Right atrium auricular region (tissue), 2 donors: ENCODE data around the gene PARVG. TPM values are rescaled to one million over a fixed set of nuclear protein-coding genes. Genes with fewer than 3 reads are reported as not detected.

Experiments used
- DNase-seq: peaks from one replicate; pipeline ENCODE4 v3.0.0-alpha.2; 2019; ENCODE audit warnings: low spot score
- H3K27ac ChIP-seq, 2 donors: fragments of 200-600 bp; sonication (generic); 1 replicate in 1 of 2; 2 replicates in 1 of 2; pipeline ENCODE4 v1.5.1; 2016 to 2019
- H3K27me3 ChIP-seq, 2 donors: fragments of 200-600 bp; sonication (generic); one replicate each; pipeline versions ENCODE4 v1.5.1 to v1.6.0; 2017 to 2019
- H3K36me3 ChIP-seq: fragments of 200-600 bp; sonication (generic); one replicate; pipeline ENCODE4 v1.5.1; 2016
- H3K4me1 ChIP-seq, 2 donors: fragments of 200-600 bp; sonication (generic); one replicate each; pipeline versions ENCODE4 v1.5.1 to v1.6.0; 2017 to 2019
- H3K4me3 ChIP-seq, 2 donors: fragments of 200-600 bp; sonication (generic); 1 replicate in 1 of 2; 2 replicates in 1 of 2; pipeline ENCODE4 v1.5.1; 2017 to 2019; ENCODE audit warnings: mild to moderate bottlenecking in 1 of 2, moderate library complexity in 1 of 2
- H3K9me3 ChIP-seq, 2 donors: fragments of 200-600 bp; sonication (generic); one replicate each; pipeline ENCODE4 v1.5.1; 2019
- CTCF ChIP-seq, 2 donors: fragments of 200-600 bp; sonication (generic); IDR thresholded peaks; one replicate each; pipeline ENCODE4 v1.5.1; 2019; ENCODE audit warnings: antibody characterized with exemption in 2 of 2
- total RNA-seq, 2 donors: library from RNA; depleted of rRNA; stranded (reverse); fragments of >200 nt; gene quantifications; one replicate each; pipeline ENCODE4 v1.1.0, GENCODE V29; 2016

The PARVG gene
- total RNA-seq, 2 donors from 2014 or later: 2.1 to 7.2 TPM

GRCh38 chr22:44159811-44160210 lies 20.9 kb upstream of the PARVG start:
- Histone ChIP-seq H3K9me3 (no peaks in the 10 kb centered on the region), H3K27me3 (no peaks in the 10 kb centered on the region), H3K4me1 (no peaks in the 10 kb centered on the region), H3K36me3 (peaks cover 31% of the 10 kb centered on the region), H3K4me3 (no peak overlapping the region), H3K27ac (no peak overlapping the region)
- DNase-seq: no peak
- no peak for TF ChIP-seq CTCF (IDR thresholded peaks at IDR 0.05)

DNA sequence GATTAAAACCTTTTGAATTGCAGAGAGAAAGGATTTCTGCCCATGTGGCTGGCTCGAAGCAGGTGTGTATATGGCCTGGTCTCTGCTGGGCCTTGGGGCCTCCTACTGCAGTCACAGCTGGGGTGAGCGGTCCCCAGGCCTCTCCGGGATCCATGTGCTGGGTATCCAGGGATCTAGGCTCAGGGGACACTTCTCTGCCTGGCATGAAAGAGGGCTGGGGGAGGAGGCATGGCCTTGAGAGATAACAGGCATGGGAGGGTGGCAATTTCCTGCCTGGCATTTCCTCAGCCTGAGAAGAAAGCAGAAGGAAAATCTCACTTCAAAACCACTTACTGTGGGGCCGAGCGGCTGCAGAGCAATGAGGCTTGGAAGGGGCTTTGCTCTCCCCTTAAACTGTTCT lies 20.3 kb upstream of the PARVG start:
- H3K27me3 ChIP-seq: no peaks in the 10 kb centered on the region
- no peak overlapping the region for H3K4me3 ChIP-seq
- peaks cover 37% of the 10 kb centered on the region for H3K36me3 ChIP-seq
- no peak overlapping the region for H3K27ac ChIP-seq
- H3K9me3 ChIP-seq: no peaks in the 10 kb centered on the region
- no peak for TF ChIP-seq CTCF (IDR thresholded peaks at IDR 0.05)
- H3K4me1 ChIP-seq: no peaks in the 10 kb centered on the region
- no peak for DNase-seq

- no peaks in the 10 kb centered on the region for H3K4me1 ChIP-seq
- DNase-seq: no peak
- H3K9me3 ChIP-seq: no peaks in the 10 kb centered on the region
- H3K4me3 ChIP-seq: no peak overlapping the region
- no peak overlapping the region for H3K27ac ChIP-seq
- peaks cover 42% of the 10 kb centered on the region for H3K36me3 ChIP-seq
- no peak for TF ChIP-seq CTCF (IDR thresholded peaks at IDR 0.05)
- no peaks in the 10 kb centered on the region for H3K27me3 ChIP-seq
Measured at GRCh38 chr22:44161673-44162072, 19.1 kb upstream of the PARVG start.

GRCh38 chr22:44162960-44163359 lies 17.8 kb upstream of the PARVG start:
- Histone ChIP-seq H3K4me1 (no peaks in the 10 kb centered on the region), H3K4me3 (no peak overlapping the region), H3K27me3 (no peaks in the 10 kb centered on the region), H3K36me3 (peaks cover 31% of the 10 kb centered on the region), H3K9me3 (no peaks in the 10 kb centered on the region), H3K27ac (no peak overlapping the region)
- TF ChIP-seq CTCF (IDR thresholded peaks at IDR 0.05): no peak
- no peak for DNase-seq

DNA sequence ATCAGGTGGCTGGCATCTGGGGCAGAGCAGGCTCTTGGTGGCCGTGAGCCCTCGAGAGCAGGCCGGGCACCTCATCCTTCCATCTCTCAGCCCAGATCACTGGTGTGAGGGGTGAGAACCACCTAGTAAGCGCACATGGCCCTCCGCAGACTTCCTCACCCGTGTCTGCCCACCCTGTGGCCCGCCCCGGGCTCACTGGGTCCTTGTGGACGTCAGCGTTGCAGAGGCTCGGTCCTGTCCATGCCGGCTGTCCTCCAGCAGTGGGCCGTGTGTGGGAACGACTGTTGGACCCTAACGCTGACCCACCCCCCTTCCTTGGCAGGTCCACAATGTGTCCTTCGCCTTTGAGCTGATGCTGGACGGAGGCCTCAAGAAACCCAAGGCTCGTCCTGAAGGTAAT lies 17.2 kb upstream of the PARVG start:
- Histone ChIP-seq H3K4me3 (no peak overlapping the region), H3K27ac (no peak overlapping the region), H3K36me3 (peaks cover 26% of the 10 kb centered on the region), H3K27me3 (no peaks in the 10 kb centered on the region), H3K9me3 (no peaks in the 10 kb centered on the region), H3K4me1 (no peaks in the 10 kb centered on the region)
- TF ChIP-seq CTCF (IDR thresholded peaks at IDR 0.05): no peak
- DNase-seq: no peak

DNA sequence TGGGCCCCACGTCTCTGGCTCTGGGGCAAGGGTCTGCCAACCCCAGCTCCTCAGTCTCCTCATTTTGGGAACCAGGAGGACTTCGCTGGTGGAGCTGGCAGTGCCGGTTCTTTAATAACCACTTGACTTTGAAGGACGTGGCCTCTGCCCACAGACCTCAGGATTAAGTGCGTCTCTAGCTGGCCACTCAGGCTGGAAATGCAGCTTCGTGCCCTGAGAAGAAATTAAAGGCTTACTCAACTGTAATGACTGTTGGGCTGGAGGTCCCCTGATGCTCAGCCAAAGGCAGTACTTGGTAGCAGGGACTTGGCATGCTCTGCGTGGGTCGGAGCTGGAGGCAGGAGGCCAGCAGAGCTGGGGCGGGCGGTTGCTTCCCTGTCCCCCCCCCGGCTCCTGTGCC lies 16.7 kb upstream of the PARVG start:
- no peaks in the 10 kb centered on the region for H3K27me3 ChIP-seq
- H3K4me3 ChIP-seq: no peak overlapping the region
- no peak overlapping the region for H3K27ac ChIP-seq
- DNase-seq: no peak
- peaks cover 28% of the 10 kb centered on the region for H3K36me3 ChIP-seq
- H3K9me3 ChIP-seq: no peaks in the 10 kb centered on the region
- no peak for TF ChIP-seq CTCF (IDR thresholded peaks at IDR 0.05)
- no peaks in the 10 kb centered on the region for H3K4me1 ChIP-seq
